Peyer's patch (tissue), 4 donors: ENCODE results near the gene RPS3. TPM values are rescaled to one million over a fixed set of nuclear protein-coding genes. Genes with fewer than 3 reads are reported as not detected.
A peak's percentile ranks its signal among the peaks of the same experiment; 100 is the strongest.

Experiments
- DNase-seq, 3 donors: peaks; one replicate each; pipeline ENCODE4 v3.0.0-alpha.2; 2017 to 2019
- H3K27ac ChIP-seq, 4 donors: fragments of 200-600 bp; sonication (generic); one replicate each; pipeline ENCODE4 v1.5.1; 2016 to 2019
- H3K27me3 ChIP-seq, 2 donors: fragments of 200-600 bp; sonication (generic); one replicate each; pipeline ENCODE4 v1.5.1; 2019
- H3K36me3 ChIP-seq, 3 donors: fragments of 200-600 bp; sonication (generic); one replicate each; pipeline ENCODE4 v1.5.1; 2016 to 2019
- H3K4me1 ChIP-seq, 4 donors: fragments of 200-600 bp; sonication (generic); one replicate each; pipeline ENCODE4 v1.5.1; 2016 to 2019
- H3K4me3 ChIP-seq, 4 donors: fragments of 200-600 bp; sonication (generic); 1 replicate in 3 of 4; 2 replicates in 1 of 4; pipeline ENCODE4 v1.5.1; 2016 to 2019; ENCODE audit warnings: mild to moderate bottlenecking in 1 of 4
- H3K9me3 ChIP-seq, 4 donors: fragments of 200-600 bp; sonication (generic); one replicate each; pipeline ENCODE4 v1.5.1; 2016 to 2019; ENCODE audit warnings: mild to moderate bottlenecking in 1 of 4
- CTCF ChIP-seq, 6 experiments: fragments of 450-650 bp in 4 of 6; fragments of 200-600 bp in 2 of 6; sonication (generic) in 1 of 6; IDR thresholded peaks; one replicate each; pipeline ENCODE4 v1.5.1; 2017 to 2019; ENCODE audit warnings: antibody characterized with exemption in 6 of 6, mild to moderate bottlenecking in 3 of 6, moderate library complexity in 1 of 6
- POLR2A ChIP-seq, 2 donors: fragments of 450-650 bp; IDR thresholded peaks; one replicate each; pipeline ENCODE4 v1.5.1; 2017; ENCODE audit warnings: antibody characterized with exemption in 2 of 2, mild to moderate bottlenecking in 2 of 2, moderate library complexity in 2 of 2
- total RNA-seq, 4 donors: library from RNA; depleted of rRNA; stranded (reverse); fragments of >200 nt; gene quantifications; one replicate each; pipeline ENCODE4 v1.1.0, GENCODE V29; 2016

Gene RPS3
- 1,000 to 10,000 TPM in 1 of 4 donors, 100 to 1,000 TPM in 3; 505 to 1,121 (median 614) TPM for total RNA-seq

- Histone ChIP-seq H3K27ac (peak within 1 kb of the TSS; percentile 85 to 97 (median 88)), H3K4me1 (peaks cover 0 to 34% (median 5%) of the 10 kb centered on the region in 4 donors), H3K4me3 (peak within 1 kb of the TSS; percentile 57 to 91 (median 78)), H3K27me3 (no peaks in the 10 kb centered on the region), H3K36me3 (peaks cover 0 to 34% (median 0%) of the 10 kb centered on the region in 3 donors), H3K9me3 (no peaks in the 10 kb centered on the region)
- DNase-seq = peak; percentile 94 to 97 (median 95)
- TF ChIP-seq CTCF (IDR thresholded peaks at IDR 0.05) (peak in 3 of 6 experiments; percentile 15 to 35 (median 29)), POLR2A (IDR thresholded peaks at IDR 0.05) (peak; percentile 75 to 94)
Measured at GRCh38 chr11:75399344-75400145, at the start of gene RPS3. Gene RPS3 (plus strand): TSS chr11:75399518. CDS start chr11:75399548, 30 bp downstream.

GRCh38 chr11:75349521-75350116, 49.7 kb upstream of the RPS3 start:
- peak overlapping the region; percentile 81 to 95 (median 90) for H3K27ac ChIP-seq
- TF ChIP-seq POLR2A (IDR thresholded peaks at IDR 0.05) = no peak
- no peak for TF ChIP-seq CTCF (IDR thresholded peaks at IDR 0.05)
- peak overlapping the region in 3 of 4 donors; percentile 58 to 88 (median 74) for H3K4me3 ChIP-seq
- no peaks in the 10 kb centered on the region for H3K27me3 ChIP-seq
- peaks cover 7 to 74% (median 9%) of the 10 kb centered on the region in 4 donors for H3K4me1 ChIP-seq
- H3K36me3 ChIP-seq = no peaks in the 10 kb centered on the region
- peak in 2 of 3 donors; percentile 58 to 63 for DNase-seq
- H3K9me3 ChIP-seq = no peaks in the 10 kb centered on the region

GRCh38 chr11:75350122-75350742, 49.1 kb upstream of the RPS3 start:
- H3K4me3 ChIP-seq = peak overlapping the region; percentile 58 to 88 (median 69)
- H3K36me3 ChIP-seq = no peaks in the 10 kb centered on the region
- H3K4me1 ChIP-seq = peaks cover 7 to 68% (median 9%) of the 10 kb centered on the region in 4 donors
- H3K27ac ChIP-seq = peak overlapping the region; percentile 81 to 95 (median 90)
- no peak for DNase-seq
- no peaks in the 10 kb centered on the region for H3K9me3 ChIP-seq
- TF ChIP-seq POLR2A (IDR thresholded peaks at IDR 0.05) (no peak), CTCF (IDR thresholded peaks at IDR 0.05) (no peak)
- H3K27me3 ChIP-seq = no peaks in the 10 kb centered on the region

GRCh38 chr11:75350743-75351540, 48.4 kb upstream of the RPS3 start:
- TF ChIP-seq POLR2A (IDR thresholded peaks at IDR 0.05) (no peak), CTCF (IDR thresholded peaks at IDR 0.05) (peak in 2 of 6 experiments; percentile 2 to 8)
- Histone ChIP-seq H3K4me3 (peak overlapping the region; percentile 58 to 88 (median 69)), H3K36me3 (no peaks in the 10 kb centered on the region), H3K4me1 (peaks cover 7 to 61% (median 9%) of the 10 kb centered on the region in 4 donors), H3K9me3 (no peaks in the 10 kb centered on the region), H3K27me3 (no peaks in the 10 kb centered on the region), H3K27ac (peak overlapping the region; percentile 81 to 95 (median 90))
- peak; percentile 34 to 77 (median 73) for DNase-seq

GRCh38 chr11:75351541-75351790, 47.9 kb upstream of the RPS3 start, which contains the start of gene ARRB1:
Gene ARRB1 (minus strand): TSS chr11:75351661. CDS start chr11:75351607, 54 bp downstream.
- DNase-seq = no peak
- peak within 1 kb of the TSS; percentile 58 to 88 (median 69) for H3K4me3 ChIP-seq
- H3K9me3 ChIP-seq = no peaks in the 10 kb centered on the region
- TF ChIP-seq POLR2A (IDR thresholded peaks at IDR 0.05) (no peak), CTCF (IDR thresholded peaks at IDR 0.05) (peak in 3 of 6 experiments; percentile 14 to 20 (median 16))
- H3K27me3 ChIP-seq = no peaks in the 10 kb centered on the region
- peak within 1 kb of the TSS; percentile 81 to 95 (median 90) for H3K27ac ChIP-seq
- H3K36me3 ChIP-seq = no peaks in the 10 kb centered on the region
- peaks cover 6 to 56% (median 9%) of the 10 kb centered on the region in 4 donors for H3K4me1 ChIP-seq
